ENCODE data around the gene KIF22. TPM values are rescaled to one million over a fixed set of nuclear protein-coding genes. Genes with fewer than 3 reads are reported as not detected.
A peak's percentile ranks its signal among the peaks of the same experiment; 100 is the strongest.

Gene KIF22
- total RNA-seq, 1 experiment from 2014 or later = 155 TPM

DNA sequence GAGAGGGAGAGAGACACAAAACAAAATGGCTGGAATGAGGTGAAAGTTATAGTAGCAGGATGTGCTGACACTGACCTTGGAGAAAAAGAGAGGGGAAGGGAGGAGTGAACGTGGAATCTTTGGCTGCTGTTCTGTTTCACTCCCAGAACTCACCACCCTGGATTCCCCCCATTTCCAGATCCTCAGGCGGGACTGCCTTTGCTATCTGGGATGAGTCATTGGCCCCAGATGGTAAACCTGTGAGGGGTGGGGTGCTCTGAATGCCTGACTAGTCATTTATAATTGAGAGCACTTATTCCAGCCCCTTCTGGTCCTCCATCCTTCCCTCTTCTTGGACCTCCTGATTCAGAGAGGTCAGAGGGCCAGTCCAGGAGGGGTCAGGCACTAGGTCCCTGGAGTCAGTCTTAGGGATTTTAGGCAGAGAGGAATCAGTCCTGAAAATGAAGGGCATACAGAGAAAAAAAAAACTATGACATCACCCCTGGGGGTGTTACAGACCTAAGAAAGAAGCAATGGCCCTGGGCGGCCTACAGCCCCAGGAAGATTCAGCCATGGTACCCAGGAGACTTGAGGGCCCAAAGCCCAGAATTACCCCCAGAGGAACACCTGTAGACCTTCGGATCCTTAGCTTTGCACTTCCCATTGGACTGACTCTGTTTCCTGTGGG lies 14.7 kb upstream of the KIF22 start:
- Histone ChIP-seq H3K9me2 (ENCODE audit: insufficient read depth) (no peaks in the 10 kb centered on the region), H3K9ac (ENCODE audit: low read length) (no peak overlapping the region), H3K9me3 (ENCODE audit: control insufficient read depth in 1 of 2, insufficient read depth in 1 of 2, low read depth in 1 of 2, low read length in 2 of 2) (no peaks in the 10 kb centered on the region), H4K20me1 (ENCODE audit: insufficient read depth) (no peaks in the 10 kb centered on the region), H3K27me3 (ENCODE audit: insufficient read depth, low read length) (no peaks in the 10 kb centered on the region), H2AFZ (ENCODE audit: low read depth, low read length, poor library complexity, severe bottlenecking) (peak overlapping the region; percentile 83), H3K79me2 (ENCODE audit: insufficient read depth, low read length) (no peaks in the 10 kb centered on the region), H3K4me1 (ENCODE audit: control insufficient read depth in 1 of 2, insufficient read depth in 2 of 2, low read length in 2 of 2) (peaks cover 2 to 22% of the 10 kb centered on the region in 2 experiments; a peak in 2 of 4 replicates), H3K4me2 (ENCODE audit: low read length) (peak overlapping the region; percentile 34), H3K36me3 (ENCODE audit: control insufficient read depth in 1 of 2, insufficient read depth in 2 of 2, low read length in 2 of 2) (no peaks in the 10 kb centered on the region), H3K27ac (ENCODE audit: low read depth, low read length) (no peak overlapping the region), H3K4me3 (replicated peaks in 1 of 2; ENCODE audit: low read depth in 1 of 2, low read length in 2 of 2) (no peak overlapping the region)
- intact Hi-C loops (cut with micrococcal nuclease) = no loop called here
- ChIA-PET RAD21 (ENCODE audit: low non-redundant PET in 1 of 2, low total read pairs in 2 of 2, uncharacterized antibody in 2 of 2, unreplicated experiment in 2 of 2) (no interaction called here), POLR2A (no interaction called here), CTCF (no interaction called here)
- DNase-seq (ENCODE audit: low read depth, low spot score) (no peak), ATAC-seq (peak; percentile 48; the same call in 1 of the 2 replicates)
- no TSS peak for BruUV-seq (replicated peaks)
- TF ChIP-seq ZNF274 (IDR thresholded peaks at IDR 0.05; ENCODE audit: low read depth, low read length) (no peak), FOSL1 (IDR thresholded peaks at IDR 0.05; ENCODE audit: low read depth) (peak; percentile 32; the same call in 1 of the 2 replicates)

DNA sequence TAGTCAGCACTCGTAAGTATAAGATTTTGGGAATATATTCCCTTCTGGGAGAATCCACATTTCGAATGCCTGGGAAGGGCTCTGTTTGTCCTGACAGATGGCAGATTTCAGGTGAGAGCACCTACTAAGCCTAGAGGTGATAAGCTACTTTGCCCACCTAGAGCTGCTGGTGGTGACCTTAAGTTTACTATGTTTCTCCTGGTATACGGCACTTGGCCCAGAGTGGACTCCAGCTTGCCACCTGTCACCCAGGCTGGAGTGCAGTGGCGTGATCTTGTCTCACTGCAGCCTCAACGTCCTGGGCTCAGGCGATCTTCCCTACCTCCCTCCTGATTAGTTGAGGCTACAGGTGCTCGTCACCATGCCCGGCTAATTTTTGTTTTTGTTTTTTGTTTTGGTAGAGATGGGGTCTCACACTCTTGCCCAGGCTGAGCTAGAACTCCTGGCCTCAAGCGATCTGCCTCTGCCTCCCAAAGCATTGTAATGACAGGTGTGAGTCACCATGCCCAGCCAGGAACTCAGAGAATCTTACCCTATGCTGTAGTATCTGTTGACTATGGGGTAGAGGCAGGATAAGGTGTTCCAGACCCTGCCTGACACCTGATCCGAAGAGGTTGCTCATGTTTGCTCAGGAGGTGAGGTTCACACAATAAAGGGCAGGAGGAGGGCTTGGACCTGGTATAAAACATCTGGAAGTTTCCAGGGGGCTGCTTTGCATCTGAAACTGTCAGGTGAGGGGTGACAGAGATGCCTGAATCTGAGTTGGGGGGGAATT lies 12.8 kb upstream of the KIF22 start, which contains the start of gene ZG16:
ZG16 (plus strand) TSS at position 681 of the 775 bp plus-strand sequence. CDS start 1,011 bp downstream, outside the sequence.
- TF ChIP-seq, protein P1, sequence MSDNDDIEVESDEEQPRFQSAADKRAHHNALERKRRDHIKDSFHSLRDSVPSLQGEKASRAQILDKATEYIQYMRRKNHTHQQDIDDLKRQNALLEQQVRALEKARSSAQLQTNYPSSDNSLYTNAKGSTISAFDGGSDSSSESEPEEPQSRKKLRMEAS (IDR thresholded peaks at IDR 0.05) = no peak
- TF ChIP-seq, protein P2, sequence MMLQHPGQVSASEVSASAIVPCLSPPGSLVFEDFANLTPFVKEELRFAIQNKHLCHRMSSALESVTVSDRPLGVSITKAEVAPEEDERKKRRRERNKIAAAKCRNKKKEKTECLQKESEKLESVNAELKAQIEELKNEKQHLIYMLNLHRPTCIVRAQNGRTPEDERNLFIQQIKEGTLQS (IDR thresholded peaks at IDR 0.05) = no peak
- no peak for TF ChIP-seq RAD21 (IDR thresholded peaks at IDR 0.05; ENCODE audit: low read depth)
- TF ChIP-seq EGR1 (IDR thresholded peaks at IDR 0.05; ENCODE audit: low read depth) = no peak
- no peak for TF ChIP-seq EZH2 (IDR thresholded peaks at IDR 0.05)
- TF ChIP-seq POLR2AphosphoS5 (IDR thresholded peaks at IDR 0.05; ENCODE audit: low read depth, low read length) = no peak
- no peak for TF ChIP-seq ZNF274 (IDR thresholded peaks at IDR 0.05; ENCODE audit: low read depth, low read length)
- TF ChIP-seq ZFX (IDR thresholded peaks at IDR 0.05) = no peak
- TF ChIP-seq, protein P3, sequence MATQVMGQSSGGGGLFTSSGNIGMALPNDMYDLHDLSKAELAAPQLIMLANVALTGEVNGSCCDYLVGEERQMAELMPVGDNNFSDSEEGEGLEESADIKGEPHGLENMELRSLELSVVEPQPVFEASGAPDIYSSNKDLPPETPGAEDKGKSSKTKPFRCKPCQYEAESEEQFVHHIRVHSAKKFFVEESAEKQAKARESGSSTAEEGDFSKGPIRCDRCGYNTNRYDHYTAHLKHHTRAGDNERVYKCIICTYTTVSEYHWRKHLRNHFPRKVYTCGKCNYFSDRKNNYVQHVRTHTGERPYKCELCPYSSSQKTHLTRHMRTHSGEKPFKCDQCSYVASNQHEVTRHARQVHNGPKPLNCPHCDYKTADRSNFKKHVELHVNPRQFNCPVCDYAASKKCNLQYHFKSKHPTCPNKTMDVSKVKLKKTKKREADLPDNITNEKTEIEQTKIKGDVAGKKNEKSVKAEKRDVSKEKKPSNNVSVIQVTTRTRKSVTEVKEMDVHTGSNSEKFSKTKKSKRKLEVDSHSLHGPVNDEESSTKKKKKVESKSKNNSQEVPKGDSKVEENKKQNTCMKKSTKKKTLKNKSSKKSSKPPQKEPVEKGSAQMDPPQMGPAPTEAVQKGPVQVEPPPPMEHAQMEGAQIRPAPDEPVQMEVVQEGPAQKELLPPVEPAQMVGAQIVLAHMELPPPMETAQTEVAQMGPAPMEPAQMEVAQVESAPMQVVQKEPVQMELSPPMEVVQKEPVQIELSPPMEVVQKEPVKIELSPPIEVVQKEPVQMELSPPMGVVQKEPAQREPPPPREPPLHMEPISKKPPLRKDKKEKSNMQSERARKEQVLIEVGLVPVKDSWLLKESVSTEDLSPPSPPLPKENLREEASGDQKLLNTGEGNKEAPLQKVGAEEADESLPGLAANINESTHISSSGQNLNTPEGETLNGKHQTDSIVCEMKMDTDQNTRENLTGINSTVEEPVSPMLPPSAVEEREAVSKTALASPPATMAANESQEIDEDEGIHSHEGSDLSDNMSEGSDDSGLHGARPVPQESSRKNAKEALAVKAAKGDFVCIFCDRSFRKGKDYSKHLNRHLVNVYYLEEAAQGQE (IDR thresholded peaks at IDR 0.05; ENCODE audit: low read depth) = no peak
- no peak for TF ChIP-seq POLR2A (IDR thresholded peaks at IDR 0.05; ENCODE audit: borderline replicate concordance, extremely low read depth, insufficient read depth, insufficient read length)
- no peak for TF ChIP-seq FOSL1 (IDR thresholded peaks at IDR 0.05; ENCODE audit: low read depth)
- TF ChIP-seq SIN3A (IDR thresholded peaks at IDR 0.05; ENCODE audit: low read depth) = no peak
- TF ChIP-seq ELF1 (IDR thresholded peaks at IDR 0.05; ENCODE audit: borderline replicate concordance, low read depth) = no peak
- TF ChIP-seq SP1 (IDR thresholded peaks at IDR 0.05; ENCODE audit: low read depth) = no peak
- RAD21 ChIA-PET (ENCODE audit: low non-redundant PET in 1 of 2, low total read pairs in 2 of 2, uncharacterized antibody in 2 of 2, unreplicated experiment in 2 of 2) = no interaction called here
- Histone ChIP-seq H3K27ac (ENCODE audit: low read depth, low read length) (no peak within 1 kb of the TSS), H3K9me3 (ENCODE audit: control insufficient read depth in 1 of 2, insufficient read depth in 1 of 2, low read depth in 1 of 2, low read length in 2 of 2) (no peaks in the 10 kb centered on the region), H2AFZ (ENCODE audit: low read depth, low read length, poor library complexity, severe bottlenecking) (no peak within 1 kb of the TSS), H3K36me3 (ENCODE audit: control insufficient read depth in 1 of 2, insufficient read depth in 2 of 2, low read length in 2 of 2) (no peaks in the 10 kb centered on the region), H3K4me3 (replicated peaks in 1 of 2; ENCODE audit: low read depth in 1 of 2, low read length in 2 of 2) (no peak within 1 kb of the TSS), H3K4me1 (ENCODE audit: control insufficient read depth in 1 of 2, insufficient read depth in 2 of 2, low read length in 2 of 2) (peaks cover 2 to 22% of the 10 kb centered on the region in 2 experiments; a peak in 2 of 4 replicates), H3K9ac (ENCODE audit: low read length) (no peak within 1 kb of the TSS), H3K9me2 (ENCODE audit: insufficient read depth) (no peaks in the 10 kb centered on the region; the same call in 1 of the 2 replicates), H3K79me2 (ENCODE audit: insufficient read depth, low read length) (no peaks in the 10 kb centered on the region), H3K27me3 (ENCODE audit: insufficient read depth, low read length) (no peaks in the 10 kb centered on the region), H3K4me2 (ENCODE audit: low read length) (peak within 1 kb of the TSS; percentile 43; the same call in 1 of the 2 replicates), H4K20me1 (ENCODE audit: insufficient read depth) (no peaks in the 10 kb centered on the region)
- DNase-seq (ENCODE audit: low read depth, low spot score) = no peak
- POLR2A ChIA-PET = no interaction called here
- BruUV-seq (replicated peaks) = no TSS peak
- no peak for ATAC-seq
- CTCF ChIA-PET = interaction anchor here (1.1 kb wide), 1 partner anchor 12 kb away, joined by 3 read pairs; no protein-coding TSS in a partner anchor
- intact Hi-C loops (cut with micrococcal nuclease) = no loop called here
